SH-SY5Y (cell line): Measurements from ENCODE around the gene DGCR8.

Source experiments
- GATA2 ChIP-seq: IDR thresholded peaks from 2 replicates; pipeline ENCODE4 v1.6.1; 2011; ENCODE audit warnings: mild to moderate bottlenecking, low read depth, low read length
- GATA3 ChIP-seq: IDR thresholded peaks from 2 replicates; pipeline ENCODE4 v1.6.1; 2011; ENCODE audit warnings: low read depth, mild to moderate bottlenecking, low read length, moderate library complexity

DNA sequence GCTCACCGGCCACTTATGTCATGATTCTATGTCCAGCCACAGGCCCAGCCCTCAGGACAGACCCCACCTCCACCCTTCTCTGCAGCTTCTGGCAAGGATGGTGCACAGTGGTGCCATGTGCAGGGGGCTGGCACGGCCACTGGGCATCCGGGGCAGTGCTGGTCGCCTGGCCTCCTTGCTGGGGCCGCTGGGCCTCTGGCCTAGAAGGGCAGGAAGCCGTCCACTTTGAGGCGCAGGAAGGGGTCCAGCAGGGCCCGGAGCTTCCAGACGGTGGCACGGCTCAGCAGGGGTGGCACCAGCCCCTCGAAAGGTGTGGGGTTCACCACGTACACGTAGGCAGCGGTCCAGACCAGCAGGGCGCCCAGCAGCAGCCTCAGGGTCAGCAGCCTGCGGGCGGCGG, 68.4 kb downstream of the DGCR8 start:
- TF ChIP-seq GATA2, result no peak
- no peak for TF ChIP-seq GATA3
